T47D (cell line): ENCODE data around the gene MED27.
"Not testable (repeated sequence)": the region's sequence is repeated elsewhere in the genome, so short reads cannot be mapped to it uniquely, and the experiment has no call there.

ENCODE experiments used
- DNase-seq, 2 experiments: peaks; one replicate each; pipeline versions ENCODE4 v3.0.0 to v3.0.0-alpha.2; 2011 to 2012; ENCODE audit warnings: low read depth in 1 of 2, low spot score in 1 of 2
- JUND ChIP-seq: IDR thresholded peaks from 2 replicates; pipeline ENCODE4 v1.6.1; 2012; ENCODE audit warnings: low read depth
- in situ Hi-C: cut with HindIII; loops from 2 replicates; pipeline ENCODE4 v1.10.0; 2016; ENCODE audit warnings: low sequenced_read_pairs, low pct_unique_long_range_greater_than_20kb

MED27 gene

DNA sequence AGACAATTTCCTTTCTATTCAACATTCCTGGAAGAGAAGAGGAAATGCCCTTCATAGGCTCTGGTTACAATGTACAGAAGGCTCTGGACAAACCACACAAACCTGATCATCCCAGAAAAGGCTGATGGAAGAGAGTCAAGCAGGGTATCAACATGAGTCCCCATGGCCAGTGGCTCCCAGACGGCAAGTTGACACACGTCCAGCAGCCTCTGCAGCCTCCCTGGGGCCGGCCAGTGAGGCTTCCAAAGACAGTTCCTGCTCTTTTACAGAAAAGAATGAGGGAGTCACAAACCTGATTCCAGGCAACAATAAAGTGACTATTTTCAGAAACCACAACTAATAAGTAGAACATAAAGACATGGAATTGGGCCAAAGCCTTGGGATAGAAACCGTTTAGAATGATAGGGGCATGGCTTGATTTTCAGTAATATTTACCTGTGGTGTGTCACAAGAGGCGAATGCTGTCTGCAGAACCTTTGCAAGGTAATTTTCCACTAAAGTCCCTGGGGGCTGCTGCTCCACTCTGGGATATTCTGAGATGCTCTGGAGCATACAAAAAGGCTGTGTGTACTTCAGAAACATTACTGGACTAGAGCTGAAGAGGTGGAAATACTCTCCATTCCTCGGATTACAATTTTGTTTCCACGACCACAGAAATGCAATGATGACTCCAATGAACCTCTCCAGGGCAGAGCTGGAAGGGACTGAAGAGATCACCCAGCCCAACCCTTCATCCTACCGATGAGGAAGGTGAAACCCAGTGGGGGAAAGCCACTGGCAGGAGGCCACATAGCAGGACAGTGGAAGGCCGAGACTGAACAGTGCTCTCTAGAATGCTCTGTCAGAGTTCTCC, 10.4 kb downstream of the MED27 start:
- in situ Hi-C loops: no loop called here

DNA sequence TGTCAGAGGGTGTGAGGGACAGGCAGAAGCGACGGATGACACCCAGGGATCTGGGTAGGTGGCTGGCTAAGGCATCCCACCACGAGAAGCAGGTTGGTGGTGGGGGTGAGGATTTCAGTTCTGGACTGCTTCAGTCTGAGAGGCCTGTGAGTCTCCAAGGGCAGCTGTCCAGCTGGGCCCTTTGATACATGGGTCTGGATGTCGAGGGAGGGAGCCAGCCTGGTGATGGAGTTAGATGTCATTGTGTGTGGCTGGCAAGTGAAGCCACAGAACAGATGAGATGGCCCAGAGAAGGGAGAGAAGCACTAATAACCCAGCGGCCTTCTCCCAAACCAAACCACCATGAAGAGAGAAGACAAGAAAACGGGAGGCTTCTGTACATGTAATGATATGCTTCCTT, 11.1 kb downstream of the MED27 start:
- no peak for TF ChIP-seq JUND
- in situ Hi-C loops: no loop called here
- no peak for DNase-seq

More for the DNA sequence above, 10.4 kb downstream of the MED27 start:
- no peak for TF ChIP-seq JUND
- no peak for DNase-seq

DNA sequence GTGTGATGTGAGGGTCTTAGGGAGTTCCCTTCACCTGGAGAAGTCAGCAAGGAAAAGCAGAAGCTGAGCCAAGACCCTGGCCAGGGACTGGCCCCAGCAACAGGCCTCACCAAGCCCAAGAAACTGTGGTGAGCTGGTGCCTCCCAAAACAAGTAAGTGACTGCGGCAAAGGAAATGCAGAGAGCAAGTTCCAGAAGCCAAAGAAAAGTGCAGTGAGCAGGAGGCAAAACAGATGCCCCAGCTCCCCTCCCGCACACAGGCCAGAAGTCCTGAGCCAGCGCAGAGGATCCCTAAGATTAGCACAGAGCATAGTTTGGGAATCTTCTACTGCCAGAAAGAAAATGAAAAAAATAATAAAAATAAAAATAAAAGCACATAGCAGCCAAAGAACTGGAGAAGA, 13.2 kb downstream of the MED27 start:
- TF ChIP-seq JUND: no peak
- in situ Hi-C loops: no loop called here
- no peak for DNase-seq

DNA sequence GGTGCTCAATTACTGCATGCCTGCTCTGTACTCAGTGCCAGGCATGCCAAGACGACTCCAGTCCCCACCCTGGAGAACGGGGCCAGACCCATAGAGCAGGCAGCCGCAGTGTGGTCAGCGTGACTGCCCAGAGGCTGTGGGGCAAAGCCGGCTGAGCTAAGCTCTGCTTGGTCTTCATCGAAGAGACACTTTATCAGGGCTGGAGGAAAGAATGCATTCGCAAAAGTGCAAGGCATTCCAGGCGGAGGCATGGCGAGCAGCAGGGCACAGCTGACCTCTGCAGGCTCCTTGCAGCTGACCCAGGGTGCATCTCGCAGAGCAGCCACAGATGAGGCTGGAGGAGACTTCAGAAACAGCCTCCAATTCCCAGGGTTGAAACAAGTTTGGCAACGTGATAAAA, 13.6 kb downstream of the MED27 start:
- in situ Hi-C loops: no loop called here
- DNase-seq: no peak
- no peak for TF ChIP-seq JUND

DNA sequence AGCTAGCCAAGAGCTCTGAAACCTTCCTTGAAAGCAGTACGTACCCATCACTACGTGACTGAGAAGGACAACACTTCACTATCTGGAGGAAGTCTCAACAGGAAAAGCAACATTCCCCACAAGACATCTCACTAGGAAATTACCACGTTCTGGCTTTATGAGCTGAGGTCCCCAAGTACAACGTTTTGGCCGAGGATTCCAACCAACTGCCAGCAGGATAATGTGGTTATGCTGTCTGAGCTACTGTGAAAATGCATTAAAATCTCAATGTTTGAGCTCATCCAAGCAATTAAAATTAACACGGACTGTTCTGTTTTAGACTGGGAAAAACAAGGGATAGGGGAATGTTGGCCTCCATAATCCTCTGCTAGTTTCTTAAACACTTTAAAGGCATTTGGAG, 16.4 kb downstream of the MED27 start:
- no peak for TF ChIP-seq JUND
- in situ Hi-C loops: no loop called here
- DNase-seq: no peak

DNA sequence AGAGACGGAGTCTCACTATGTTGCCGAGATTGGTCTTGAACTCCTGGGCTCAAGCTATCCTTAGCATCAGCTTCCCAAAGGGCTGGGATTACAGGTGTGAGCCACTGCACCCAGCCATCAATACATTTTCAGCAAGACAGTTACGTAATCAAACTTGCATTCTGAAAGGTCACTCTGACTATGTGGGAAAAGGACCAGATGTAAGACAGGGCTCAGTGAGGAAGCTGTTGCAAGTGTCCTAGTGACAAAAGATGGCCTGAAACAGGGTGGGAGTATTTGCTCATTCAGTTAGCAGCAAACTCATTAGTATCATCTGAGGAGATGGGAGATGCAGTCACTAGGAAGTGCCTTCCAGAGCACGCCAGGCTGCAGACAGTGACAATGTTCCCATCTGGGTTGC, 16.9 kb downstream of the MED27 start:
- DNase-seq: no peak
- no peak for TF ChIP-seq JUND
- in situ Hi-C loops: no loop called here

DNA sequence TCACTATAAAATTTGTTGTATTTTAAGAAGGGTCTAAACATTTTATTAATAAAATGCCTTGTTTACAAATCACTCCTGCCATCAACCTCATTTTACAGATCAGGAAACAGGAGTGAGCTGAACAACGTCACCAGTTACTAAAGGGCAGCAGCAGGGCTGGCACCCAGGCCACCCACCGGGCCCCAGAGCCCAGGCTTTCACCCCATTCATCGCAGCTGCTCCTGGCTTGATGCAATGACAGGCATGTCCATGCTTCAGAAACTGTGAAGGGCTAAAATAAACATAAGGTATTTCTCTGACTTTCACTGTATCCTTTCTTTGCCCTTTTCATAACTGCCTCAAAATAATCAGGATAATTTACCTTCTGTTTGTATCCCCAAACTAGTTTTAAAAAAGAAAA, 18.1 kb downstream of the MED27 start:
- in situ Hi-C loops: no loop called here
- no peak for TF ChIP-seq JUND
- DNase-seq: no peak

DNA sequence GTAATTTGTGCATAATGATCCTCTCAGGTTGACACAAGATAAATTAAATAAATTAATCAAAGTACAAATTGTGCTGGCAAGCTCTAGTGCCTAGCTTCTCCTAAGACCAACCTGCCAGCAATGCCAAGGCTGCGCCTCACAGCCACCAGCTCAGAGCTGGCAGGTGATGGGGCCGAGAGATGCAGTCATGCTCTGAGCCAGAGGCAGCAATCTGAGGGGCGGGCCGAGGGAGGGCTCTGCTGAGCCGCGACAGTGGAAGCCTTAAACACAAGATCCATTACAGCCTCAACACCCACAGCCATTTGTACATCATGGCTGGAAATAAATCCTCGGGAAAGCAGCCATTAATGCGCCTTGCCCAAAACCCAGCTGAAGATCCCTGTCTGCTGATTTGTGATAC, 20.3 kb downstream of the MED27 start:
- in situ Hi-C loops: no loop called here
- TF ChIP-seq JUND: no peak
- no peak for DNase-seq

DNA sequence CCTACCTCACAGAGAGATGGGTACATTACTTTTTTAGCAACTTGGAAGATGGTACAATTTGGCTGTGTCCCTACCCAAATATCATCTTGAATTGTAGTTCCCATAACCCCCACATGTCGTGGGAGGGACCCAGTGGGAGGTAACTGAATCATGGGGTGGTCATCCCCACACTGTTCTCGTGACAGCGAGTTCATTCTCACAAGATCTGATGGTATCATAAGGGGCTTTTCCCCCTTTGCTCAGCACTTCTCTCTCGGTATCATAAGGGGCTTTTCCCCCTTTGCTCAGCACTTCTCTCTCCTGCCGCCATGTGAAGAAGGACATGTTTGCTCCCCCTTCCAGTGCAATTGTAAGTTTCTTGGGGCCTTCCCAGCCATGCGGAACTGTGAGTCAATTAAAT, 21.4 kb downstream of the MED27 start:
- DNase-seq, in situ Hi-C loops: not testable (repeated sequence)

DNA sequence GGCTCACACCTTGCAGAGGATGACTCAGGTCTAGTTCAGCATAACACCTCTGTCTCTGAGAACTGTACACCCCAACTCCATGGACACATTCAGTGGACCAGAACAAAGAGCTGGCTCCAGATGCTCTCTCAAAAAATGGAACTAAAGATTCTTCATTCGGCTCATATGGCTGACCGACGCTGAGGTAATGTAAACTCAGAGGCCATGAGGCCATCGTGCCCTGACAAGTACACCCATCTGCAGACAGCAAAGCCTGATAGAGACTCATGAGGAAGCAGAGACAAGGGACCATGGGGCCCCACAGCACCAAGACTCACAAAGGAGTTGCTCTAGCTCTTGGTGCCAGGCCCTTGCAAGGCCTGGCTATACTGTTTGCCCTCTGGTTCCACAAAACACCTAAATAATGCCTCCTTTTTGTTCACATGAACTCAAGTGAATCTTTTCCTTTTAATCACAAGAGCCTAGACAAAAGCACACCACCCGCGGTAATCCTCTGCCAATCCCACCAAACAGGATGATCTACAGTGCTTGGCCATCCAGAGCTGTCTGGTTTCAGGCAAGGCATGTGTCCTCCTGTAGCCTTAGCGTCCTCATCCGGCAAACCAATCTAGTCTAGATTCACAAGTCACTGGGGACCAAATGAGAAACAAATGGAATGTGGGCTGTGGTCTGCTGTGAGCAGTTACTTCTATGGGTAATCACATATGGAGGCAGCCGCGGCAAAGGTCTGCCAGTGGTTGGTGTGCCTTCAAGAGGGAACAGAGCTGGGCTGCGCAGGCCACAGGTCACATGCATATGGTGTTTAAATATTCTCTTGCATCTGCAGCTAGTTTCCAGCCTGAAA, 22.7 kb downstream of the MED27 start:
- in situ Hi-C loops: no loop called here
- DNase-seq: no peak
- no peak for TF ChIP-seq JUND

DNA sequence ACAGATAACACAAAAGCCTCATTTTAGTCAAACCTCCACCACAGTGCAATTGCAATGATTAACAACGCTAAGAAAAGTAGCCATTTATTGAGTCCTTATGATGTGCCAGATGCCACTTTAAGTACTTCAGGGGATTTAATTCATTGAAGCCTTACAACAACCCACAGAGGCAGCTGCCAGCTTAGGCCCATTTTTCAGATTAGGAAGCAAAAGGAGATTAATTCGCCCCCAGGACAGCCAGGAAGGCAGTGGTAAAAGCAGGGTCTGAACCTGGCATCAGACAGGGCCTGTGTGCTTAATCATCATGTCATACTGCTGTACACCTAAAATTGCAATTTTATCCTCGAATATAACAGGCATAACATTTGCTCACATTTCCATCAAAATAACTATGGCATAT, 23.9 kb downstream of the MED27 start:
- in situ Hi-C loops: no loop called here
- TF ChIP-seq JUND: no peak
- no peak for DNase-seq

DNA sequence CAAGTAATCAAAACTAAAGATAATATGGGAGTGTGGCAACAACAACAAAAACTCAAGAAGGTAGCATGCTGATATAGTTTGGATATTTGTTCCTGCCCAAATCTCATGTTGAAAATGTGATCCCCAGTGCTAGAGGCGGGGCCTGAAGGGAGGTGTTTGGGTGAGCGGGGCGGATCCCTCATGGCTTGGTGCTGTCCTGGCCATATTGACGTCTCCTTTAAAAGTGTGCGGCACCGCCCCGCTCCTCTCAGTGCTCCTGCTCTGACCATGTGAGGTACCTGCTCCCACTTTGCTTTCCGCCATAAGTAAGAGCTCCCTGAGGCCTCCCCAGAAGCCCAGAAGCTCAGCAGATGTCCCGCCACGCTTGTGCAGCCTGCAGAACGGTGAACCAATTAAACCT, 25.6 kb downstream of the MED27 start:
- no peak for DNase-seq
- in situ Hi-C loops: no loop called here
- no peak for TF ChIP-seq JUND

DNA sequence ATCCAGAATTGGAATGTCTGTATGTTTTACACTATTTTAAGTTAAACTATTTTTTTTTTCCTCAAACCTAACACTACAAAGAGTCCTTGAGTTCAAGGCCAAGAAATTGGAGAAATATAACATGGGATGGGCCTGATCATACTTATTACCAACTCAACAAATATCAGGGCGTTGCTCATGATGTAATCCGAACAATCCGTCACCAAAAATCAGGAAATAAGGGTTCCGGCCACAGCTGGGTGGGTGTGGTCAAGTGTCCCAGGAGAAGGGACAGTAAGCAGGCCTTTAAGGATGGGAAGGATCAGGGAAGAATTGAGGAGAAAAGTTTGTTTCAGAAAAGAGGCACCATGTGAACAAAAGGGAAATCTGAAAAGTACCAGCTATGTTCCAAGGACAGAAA, 29.8 kb downstream of the MED27 start:
- in situ Hi-C loops: no loop called here
- no peak for TF ChIP-seq JUND

More for the DNA sequence above, 29.8 kb downstream of the MED27 start:
- DNase-seq: no peak
